Erythroblast (primary cell): ENCODE data around the gene GNRH2.
"Not testable (repeated sequence)": the region's sequence is repeated elsewhere in the genome, so short reads cannot be mapped to it uniquely, and the experiment has no call there.

ENCODE experiments used
- GATA1 ChIP-seq: IDR thresholded peaks from 2 replicates; pipeline ENCODE4 v1.6.1; 2011; ENCODE audit warnings: low read depth, mild to moderate bottlenecking, control low read depth, low read length, moderate library complexity
- POLR2A ChIP-seq: IDR thresholded peaks from 2 replicates; pipeline ENCODE4 v1.6.1; 2011; ENCODE audit warnings: mild to moderate bottlenecking, low read length

- TF ChIP-seq POLR2A, GATA1: not testable (repeated sequence)
These were observed 31.9 kb downstream of the GNRH2 start for GRCh38 chr20:3075315-3075714.
